Pancreas (tissue), 10 donors: Measurements from ENCODE around the gene LDLRAD4. TPM values are rescaled to one million over a fixed set of nuclear protein-coding genes. Genes with fewer than 3 reads are reported as not detected.

Experiments
- ATAC-seq, 4 donors: fragments of 200-7000 bp; cut with Tn5 transposase; one replicate each; pipeline versions ENCODE4 v1.8.0 to v1.9.1; 2020; ENCODE audit warnings: mild to moderate bottlenecking in 4 of 4, moderate library complexity in 4 of 4
- DNase-seq, 6 donors: peaks; one replicate each; pipeline ENCODE4 v3.0.0-alpha.2; 2020
- FAIRE-seq: peaks from 2 replicates; lab custom pipeline; 2012; peaks lifted over from hg19 to GRCh38; lab: Jason Lieb, UNC
- H3K27ac ChIP-seq, 4 donors: fragments of 200-600 bp; sonication (generic); 1 replicate in 3 of 4; 2 replicates in 1 of 4; pipeline versions ENCODE4 v1.5.0 to v1.8.0; 2020
- H3K27me3 ChIP-seq, 4 donors: fragments of 200-600 bp; one replicate each; pipeline ENCODE4 v1.8.0; 2021
- H3K36me3 ChIP-seq, 3 donors: fragments of 200-600 bp; sonication (generic) in 1 of 3; one replicate each; pipeline versions ENCODE4 v1.5.0 to v1.8.0; 2020 to 2021
- H3K4me1 ChIP-seq, 3 donors: fragments of 200-600 bp; one replicate each; pipeline ENCODE4 v1.8.0; 2021
- H3K4me3 ChIP-seq, 4 donors: fragments of 200-600 bp; sonication (generic) in 2 of 4; one replicate each; pipeline versions ENCODE4 v1.5.0 to v1.8.0; 2020 to 2021
- H3K9me3 ChIP-seq, 4 donors: fragments of 200-600 bp; one replicate each; pipeline ENCODE4 v1.8.0; 2021
- CTCF ChIP-seq, 4 donors: fragments of 200-600 bp; sonication (generic) in 3 of 4; IDR thresholded peaks; one replicate each; pipeline versions ENCODE4 v1.5.0 to v1.8.0; 2021; ENCODE audit warnings: antibody characterized with exemption in 4 of 4
- WGBS, 2 donors: extraction: QIAGEN DNeasy Blood & Tissue Kit; methylation state at CpG; one replicate each; pipeline ENCODE4 v1.1.7; 2013; 5-methylcytosine and 5-hydroxymethylcytosine counted together
- intact Hi-C, 3 donors: fragments of 100-400 bp; cut with DNase I; formaldehyde crosslinking; loops; one replicate each; pipeline versions ENCODE4 v1.11.1 to v1.14.2; 2022
- polyA plus RNA-seq, 2 donors: library from polyadenylated mRNA; stranded (reverse); fragments of 200-250 nt; gene quantifications; one replicate each; pipeline ENCODE4 v1.2.3, GENCODE V29; 2013
- total RNA-seq, 6 donors: library from RNA; stranded (reverse); fragmentation: NEBNext Ultra II Directional in 4 of 6; extraction: Animal tissue kit (Norgen Biotek cat#: 25700) in 4 of 6; gene quantifications; one replicate each; pipeline versions ENCODE4 v1.2.1 to v1.2.4, GENCODE V29; 2021 to 2023
- donor health status: healthy with polysubstance abuse.
- donor health status: DM: no; HTN: no; CAD: no; lungs with moderate emphysema.
- donor health status: DM: no; HTN: no; CAD: no.
- donor health status: control.
- donor health status: control.
- donor health status: Bipolar disorder and iron deficiency.
- donor health status: DM: yes; HTN: yes; CAD: no.
- donor health status: DM: no; HTN: no; CAD: no.
- donor health status: DM: no; HTN: no; CAD: no.
- donor health status: DM: yes; HTN: yes; CAD: no.

The LDLRAD4 gene
- total and polyA plus RNA-seq, 8 donors, result 2.5 to 21.8 (median 5.7) TPM

GRCh38 chr18:13330996-13331395, 112.4 kb downstream of the LDLRAD4 start:
- H3K4me3 ChIP-seq, result no peak overlapping the region
- no peak for ATAC-seq
- H3K4me1 ChIP-seq, result no peaks in the 10 kb centered on the region
- H3K9me3 ChIP-seq, result no peaks in the 10 kb centered on the region
- no peak for DNase-seq
- H3K36me3 ChIP-seq, result no peaks in the 10 kb centered on the region
- WGBS, 2 donors, result 52 to 55% methylated on average over 1 of the region's 1 CpG
- H3K27me3 ChIP-seq, result no peaks in the 10 kb centered on the region
- no peak for FAIRE-seq
- no peak overlapping the region for H3K27ac ChIP-seq
- intact Hi-C loops, result no loop called here
- no peak for TF ChIP-seq CTCF (IDR thresholded peaks at IDR 0.05)

DNA sequence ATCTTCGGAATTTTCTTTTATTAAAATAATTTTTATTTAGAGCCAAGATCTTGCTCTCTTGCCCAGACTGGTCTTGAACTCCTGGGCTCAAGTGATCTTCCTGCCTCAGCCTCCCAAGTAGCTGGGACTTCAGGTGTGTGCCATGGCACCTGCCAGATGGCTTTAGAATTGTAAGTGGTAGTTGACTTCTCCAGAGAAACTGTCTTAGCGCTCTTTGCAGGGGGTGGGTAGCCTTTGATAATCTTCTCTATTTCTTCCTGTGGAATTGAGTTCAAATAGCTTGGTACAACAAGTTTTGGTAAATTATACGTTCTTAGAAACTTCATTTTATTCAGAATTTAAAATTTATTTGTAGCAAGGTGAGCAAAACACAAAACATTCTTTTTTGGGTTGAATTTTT, 113.3 kb downstream of the LDLRAD4 start:
- Histone ChIP-seq H3K9me3 (no peaks in the 10 kb centered on the region), H3K27me3 (no peaks in the 10 kb centered on the region), H3K4me3 (no peak overlapping the region), H3K4me1 (no peaks in the 10 kb centered on the region), H3K36me3 (no peaks in the 10 kb centered on the region), H3K27ac (no peak overlapping the region)
- FAIRE-seq (no peak), DNase-seq (no peak), ATAC-seq (no peak)
- TF ChIP-seq CTCF (IDR thresholded peaks at IDR 0.05), result no peak
- intact Hi-C loops, result no loop called here
- 69 to 76% methylated on average over 3 of the region's 3 CpGs for WGBS, 2 donors

DNA sequence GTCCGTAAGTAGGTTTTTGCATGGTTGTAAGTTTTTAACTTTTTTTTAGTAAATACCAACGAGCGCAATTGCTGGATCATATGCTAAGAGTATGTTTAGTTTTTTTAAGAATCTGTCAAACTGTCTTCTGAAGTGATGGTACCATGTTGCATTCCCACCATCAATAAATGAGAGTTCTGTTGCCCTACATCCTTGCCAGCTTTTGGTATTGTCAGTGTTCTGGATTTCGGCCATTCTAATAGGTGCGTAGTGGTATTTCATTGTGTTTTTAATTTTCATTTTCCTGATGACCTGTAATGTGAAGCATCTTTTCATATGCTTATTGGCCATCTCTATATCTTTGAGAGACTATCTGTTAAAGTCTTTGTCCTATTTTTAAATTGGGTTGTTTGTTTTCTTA, 114.3 kb downstream of the LDLRAD4 start:
- no peak overlapping the region for H3K4me3 ChIP-seq
- no peak for DNase-seq
- H3K36me3 ChIP-seq, result no peaks in the 10 kb centered on the region

GRCh38 chr18:13335903-13336302, 117.3 kb downstream of the LDLRAD4 start:
- intact Hi-C loops, result no loop called here

More for the DNA sequence above, 114.3 kb downstream of the LDLRAD4 start:
- TF ChIP-seq CTCF (IDR thresholded peaks at IDR 0.05), result no peak
- Histone ChIP-seq H3K4me1 (no peaks in the 10 kb centered on the region), H3K27ac (no peak overlapping the region), H3K27me3 (no peaks in the 10 kb centered on the region), H3K9me3 (no peaks in the 10 kb centered on the region)
- no peak for FAIRE-seq
- WGBS, 2 donors, result 76 to 77% methylated on average over 5 of the region's 5 CpGs
- intact Hi-C loops, result no loop called here
- ATAC-seq, result no peak

More at GRCh38 chr18:13335903-13336302, 117.3 kb downstream of the LDLRAD4 start:
- H3K27me3 ChIP-seq, result no peaks in the 10 kb centered on the region
- FAIRE-seq, result no peak
- H3K4me1 ChIP-seq, result no peaks in the 10 kb centered on the region
- no peak for ATAC-seq
- no peak for TF ChIP-seq CTCF (IDR thresholded peaks at IDR 0.05)
- no peaks in the 10 kb centered on the region for H3K36me3 ChIP-seq
- H3K27ac ChIP-seq, result no peak overlapping the region
- H3K9me3 ChIP-seq, result no peaks in the 10 kb centered on the region
- DNase-seq, result no peak
- WGBS, 2 donors, result 59 to 60% methylated on average over 6 of the region's 6 CpGs
- no peak overlapping the region for H3K4me3 ChIP-seq
